NCI-H524 (cell line): ENCODE measurements around the gene TACC3.

Experiments
- DNase-seq, 2 experiments: peaks; one replicate each; lab custom pipeline; 2025; lab: John Stamatoyannopoulos, UW

The TACC3 gene

DNA sequence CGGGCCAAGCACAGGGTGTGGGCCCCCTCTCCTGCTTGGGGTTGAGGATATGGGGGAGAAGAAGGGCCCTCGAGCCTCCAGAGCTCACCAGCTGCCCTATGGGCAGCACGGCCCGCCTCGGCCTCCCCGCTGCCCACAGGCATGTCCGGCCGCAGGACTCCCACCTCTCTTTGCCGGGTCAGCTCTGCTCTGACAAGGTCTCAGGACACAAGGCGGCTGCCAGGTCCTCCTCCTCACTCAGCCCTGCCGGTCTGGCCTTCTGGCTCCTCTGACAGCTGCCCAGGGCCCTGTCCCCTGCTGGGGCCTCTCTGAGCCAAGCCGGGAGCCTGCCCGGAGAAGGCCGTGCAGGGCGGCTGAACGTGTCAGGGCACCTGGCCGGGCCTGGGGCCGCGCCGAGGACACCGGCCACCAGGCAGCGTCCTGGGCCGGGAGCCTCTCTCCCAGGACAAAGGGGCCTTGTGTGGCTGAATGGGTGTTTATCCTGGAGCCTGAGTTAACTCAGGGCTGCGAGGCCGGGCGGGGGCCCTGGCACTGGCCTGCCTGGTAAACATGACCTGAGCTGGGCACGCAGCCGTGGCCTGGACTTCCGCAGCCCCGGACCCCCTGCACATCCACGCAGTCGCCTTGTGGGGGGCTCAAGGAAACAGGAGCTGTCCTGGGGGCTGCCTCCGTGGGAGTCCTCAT is 25.7 kb downstream of the TACC3 start:
- no peak for DNase-seq

DNA sequence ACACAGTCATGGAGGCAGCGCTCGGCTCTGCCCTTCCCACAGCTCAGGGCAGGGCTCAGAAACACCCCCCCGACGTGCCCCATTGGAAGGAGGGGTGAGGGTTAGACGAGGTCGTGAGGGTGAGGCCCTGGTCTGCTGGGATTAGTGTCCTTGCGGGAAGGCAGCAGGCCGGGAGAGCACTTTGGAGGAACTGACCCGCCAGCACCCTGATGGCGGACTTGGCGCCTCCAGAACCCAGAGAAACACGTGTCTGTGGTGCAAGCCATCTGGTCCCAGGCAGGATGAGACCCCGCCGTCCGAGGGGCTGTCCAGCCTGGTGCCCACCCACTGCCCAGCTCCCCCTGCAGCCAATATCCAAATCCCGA is 26.3 kb downstream of the TACC3 start:
- DNase-seq: no peak

DNA sequence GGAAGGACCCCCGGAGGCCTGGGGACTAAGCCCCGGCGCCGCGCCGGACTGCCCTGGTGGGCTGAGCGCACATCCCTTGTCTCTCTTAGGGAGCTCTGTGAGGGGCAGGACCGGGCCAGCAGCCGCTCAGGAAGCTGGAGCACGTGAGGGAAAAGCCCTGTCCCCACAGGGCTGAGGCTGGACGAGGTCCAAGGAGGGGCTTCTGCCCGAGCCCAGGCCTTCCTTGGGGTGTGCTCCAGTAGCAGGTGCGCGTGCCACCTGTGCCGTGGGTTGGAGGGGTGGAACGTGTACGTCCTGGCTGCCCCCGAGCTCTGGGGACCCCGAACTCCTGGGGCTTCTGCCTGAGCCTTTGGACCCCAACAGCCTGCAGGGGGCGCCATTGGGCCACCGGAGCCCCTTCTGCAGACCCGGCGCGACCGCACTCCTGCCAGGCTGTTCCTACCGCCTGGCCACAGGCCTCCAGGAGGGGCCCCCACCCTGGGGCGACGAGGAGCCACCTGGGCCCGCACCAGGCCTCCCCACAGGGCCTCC is 27.2 kb downstream of the TACC3 start:
- peak; percentile 69 to 83 for DNase-seq

DNA sequence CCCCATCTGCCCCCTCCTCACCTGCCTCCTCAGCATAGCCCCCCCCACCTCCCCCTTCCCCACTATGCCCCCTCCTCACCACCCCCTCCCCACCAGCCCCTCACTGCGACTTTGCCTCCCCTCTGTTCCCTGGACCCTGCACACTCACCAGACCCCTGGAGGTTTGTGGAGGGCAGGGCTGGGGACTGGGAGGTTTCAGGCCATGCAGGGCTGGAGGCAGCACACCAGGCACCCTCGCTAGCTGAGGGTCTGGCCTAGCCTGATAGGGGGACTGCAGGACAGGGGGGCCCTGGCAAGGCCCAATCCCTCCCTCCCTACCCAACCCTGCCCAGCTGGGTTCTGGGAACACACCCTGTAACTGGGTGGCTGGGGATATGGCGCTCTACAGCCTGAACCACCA is 28.0 kb downstream of the TACC3 start:
- DNase-seq: no peak

DNA sequence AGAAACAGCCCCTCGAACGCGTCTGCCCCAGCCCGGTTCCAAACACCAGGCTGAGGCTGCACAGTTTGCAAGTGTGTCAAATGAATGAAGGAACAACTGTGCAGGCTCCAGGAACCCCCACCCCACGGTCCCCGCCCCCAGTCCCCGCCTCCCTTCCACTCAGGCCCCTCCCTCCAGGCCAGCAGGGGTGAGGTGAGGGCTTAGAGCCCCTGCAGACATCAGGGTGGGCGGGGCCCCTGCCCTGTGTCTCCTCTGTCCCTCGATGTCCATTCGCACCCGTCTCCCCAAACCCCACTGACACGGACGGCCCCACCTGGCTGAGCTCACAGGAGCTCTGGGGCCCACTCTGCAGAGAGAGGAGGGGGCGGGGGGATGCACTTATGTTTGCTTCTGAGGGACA is 28.5 kb downstream of the TACC3 start:
- no peak for DNase-seq

DNA sequence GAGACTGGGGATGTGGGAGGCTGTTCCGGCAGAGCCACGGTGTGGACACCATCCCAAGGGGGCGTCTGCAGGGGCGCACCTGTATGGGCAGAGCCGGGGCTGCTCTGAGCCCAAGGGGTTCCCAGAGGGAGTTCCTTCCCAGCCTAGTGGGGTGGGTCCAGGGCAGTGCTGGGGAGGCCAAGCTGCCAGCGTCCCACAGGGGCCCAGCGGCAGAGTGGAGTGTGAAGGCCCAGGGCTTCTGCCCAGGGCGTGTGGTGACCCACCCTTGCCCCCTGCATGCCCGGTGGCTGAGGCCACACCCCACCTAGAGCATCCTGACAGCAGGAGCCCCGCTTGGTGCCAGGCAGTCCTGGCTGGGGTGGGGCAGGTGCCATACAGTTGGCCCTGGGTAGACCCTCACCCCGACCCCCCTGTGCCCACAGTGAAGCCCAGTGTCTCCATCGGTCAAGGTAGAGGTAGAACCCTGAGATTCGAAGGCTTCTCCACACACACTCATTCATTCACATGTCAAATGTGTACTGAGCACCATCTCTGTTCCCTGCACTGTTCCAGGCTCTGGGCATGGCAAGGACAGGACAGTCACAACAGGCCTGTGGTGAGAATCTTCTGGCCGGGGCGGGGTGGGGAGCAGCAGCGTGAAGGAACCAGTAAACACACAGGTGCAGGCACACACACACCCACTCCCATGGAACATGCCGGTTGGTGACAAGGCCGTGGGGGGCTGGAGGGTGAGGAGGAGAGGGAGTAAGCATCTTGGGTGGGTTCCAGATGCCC is 29.2 kb downstream of the TACC3 start:
- no peak for DNase-seq

DNA sequence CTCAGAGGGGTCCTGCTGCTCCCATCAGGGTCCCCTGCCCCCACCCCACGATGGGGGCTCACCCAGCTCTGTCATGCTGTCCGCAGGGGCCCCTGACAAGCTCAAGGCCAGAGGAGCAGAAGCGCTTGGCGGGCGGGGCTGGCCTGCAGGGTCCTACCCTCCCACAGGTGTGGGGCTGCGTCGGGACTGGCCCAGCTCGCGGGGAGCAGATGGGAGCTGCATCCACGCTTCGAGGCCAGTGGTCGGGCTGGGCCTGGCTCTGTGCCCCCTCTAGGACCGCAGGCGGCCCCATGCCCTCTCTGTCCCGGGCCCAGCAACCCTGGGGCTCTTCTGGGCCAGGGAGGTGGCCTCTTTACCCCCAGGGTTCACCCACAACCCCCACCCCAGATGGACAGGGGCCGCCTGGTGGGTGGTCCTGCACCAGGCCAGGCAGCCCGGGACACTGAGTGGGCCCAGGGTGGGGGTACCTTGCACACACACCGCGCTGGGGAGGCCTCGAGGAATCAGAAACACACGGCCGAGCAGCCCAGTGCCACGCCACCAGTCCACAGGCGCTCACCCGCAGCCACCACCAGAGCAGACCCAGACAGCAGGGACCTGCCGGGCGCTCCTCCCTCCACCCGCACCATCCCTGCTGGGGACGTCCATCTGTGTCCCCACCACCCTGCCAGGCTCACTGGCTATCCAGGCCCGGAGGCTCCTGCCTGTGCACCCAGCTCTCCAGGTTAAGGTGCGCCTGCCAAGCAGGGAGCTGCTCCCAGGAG is 30.0 kb downstream of the TACC3 start:
- no peak for DNase-seq

DNA sequence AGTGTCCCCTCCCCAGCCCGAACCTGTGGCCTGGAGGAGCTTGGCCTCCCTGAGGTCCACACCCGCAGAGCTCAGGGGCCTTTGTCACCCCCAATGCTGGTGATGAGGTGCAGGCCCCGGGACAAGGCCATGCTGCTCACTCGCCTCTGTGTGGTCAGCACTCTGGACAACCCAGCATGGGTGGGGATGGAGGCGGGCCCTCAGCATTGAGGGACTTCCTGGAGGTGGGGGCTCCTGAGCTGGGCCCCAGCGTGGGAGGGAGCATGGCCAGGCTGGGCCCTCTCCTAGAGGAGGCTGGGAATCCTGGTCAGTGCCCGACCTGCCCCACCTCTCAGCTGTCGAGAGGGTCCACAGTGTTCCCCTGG is 30.6 kb downstream of the TACC3 start:
- no peak for DNase-seq

DNA sequence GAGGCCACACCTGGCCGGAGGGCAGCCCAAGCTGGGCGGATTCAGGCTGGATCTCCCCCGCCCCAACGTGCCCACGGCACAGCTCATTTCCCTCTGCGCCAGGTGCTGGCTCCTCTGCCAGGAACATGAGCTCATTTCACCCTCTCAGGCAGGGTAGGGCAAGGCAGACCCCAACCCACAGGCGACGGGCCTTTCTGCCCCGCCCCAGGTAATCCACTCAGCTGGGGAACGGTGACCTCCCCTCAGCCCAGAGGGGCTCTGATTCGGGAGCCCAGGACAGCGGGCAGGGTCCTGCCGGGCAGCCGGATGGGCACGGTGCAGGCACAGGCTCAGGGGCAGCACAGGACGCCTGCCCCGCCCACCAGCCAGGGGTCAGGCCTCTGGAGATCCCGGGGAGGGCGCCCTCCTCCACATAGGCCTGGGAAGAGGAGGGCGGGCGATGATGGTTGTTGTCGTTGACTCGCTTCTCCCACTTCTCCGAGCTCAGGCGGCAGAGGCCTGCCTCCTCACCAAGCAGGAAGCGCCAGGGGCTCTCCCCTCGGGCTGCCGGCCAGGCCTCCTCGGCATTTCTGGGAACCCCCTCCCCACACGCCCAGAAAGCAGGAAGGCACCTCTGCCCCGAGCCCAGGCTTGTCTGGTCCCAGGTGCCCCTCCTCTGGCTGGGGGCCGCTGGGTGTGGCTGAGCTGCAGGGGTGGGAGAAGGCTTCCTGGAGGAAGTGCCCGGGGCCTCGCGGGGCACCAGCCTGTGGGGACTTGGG is 31.1 kb downstream of the TACC3 start:
- DNase-seq: no peak

DNA sequence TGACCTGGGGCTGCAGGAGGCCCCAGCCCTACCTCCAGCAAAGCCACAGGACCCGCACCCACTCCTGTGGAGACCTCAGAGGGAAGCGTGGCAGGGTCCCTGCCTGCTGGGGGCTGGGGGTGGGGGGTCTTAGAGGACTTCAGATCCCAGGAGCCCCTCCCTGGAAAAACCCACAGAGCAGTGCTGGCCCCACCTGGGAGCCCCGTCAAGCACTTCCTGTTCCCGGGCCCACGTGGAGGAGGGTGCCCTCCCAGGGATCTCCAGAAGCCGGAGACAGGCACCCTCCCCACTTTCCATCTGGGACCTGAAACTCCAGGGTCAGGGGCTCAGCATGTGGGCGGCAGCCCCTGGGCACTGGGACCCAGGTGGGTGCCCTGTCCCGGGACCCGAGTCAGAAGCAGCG is 32.0 kb downstream of the TACC3 start:
- DNase-seq: no peak

DNA sequence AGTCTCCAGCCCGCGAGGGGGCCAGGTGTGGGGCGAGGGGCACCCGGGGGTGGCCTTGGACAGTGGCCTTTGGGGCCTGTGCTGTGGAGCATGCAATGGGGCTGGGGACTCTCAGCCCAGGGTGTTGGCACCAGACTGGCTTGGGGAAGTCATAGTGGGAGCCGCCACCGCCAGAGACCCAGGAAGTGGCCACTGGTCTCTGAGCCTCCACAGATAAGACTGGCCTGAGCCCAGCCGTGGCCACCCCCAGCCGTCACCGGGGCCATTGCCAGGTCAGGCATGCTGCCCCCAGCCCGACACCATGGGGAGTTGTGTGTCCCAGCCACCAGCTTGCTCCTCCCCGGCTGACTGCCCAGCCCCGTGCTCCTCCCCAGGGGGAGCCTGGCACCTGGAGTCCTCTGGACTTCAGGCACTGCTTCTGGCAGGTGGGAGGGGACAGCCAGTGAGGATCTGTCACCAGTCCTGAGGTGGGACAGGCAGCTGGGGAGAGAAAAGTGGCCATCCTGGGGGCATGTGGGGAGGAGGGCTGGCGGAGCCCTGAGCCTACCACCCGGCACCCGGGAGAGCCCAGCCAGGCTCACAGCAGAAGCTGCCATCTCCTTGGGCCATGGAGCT is 32.5 kb downstream of the TACC3 start:
- DNase-seq: no peak

DNA sequence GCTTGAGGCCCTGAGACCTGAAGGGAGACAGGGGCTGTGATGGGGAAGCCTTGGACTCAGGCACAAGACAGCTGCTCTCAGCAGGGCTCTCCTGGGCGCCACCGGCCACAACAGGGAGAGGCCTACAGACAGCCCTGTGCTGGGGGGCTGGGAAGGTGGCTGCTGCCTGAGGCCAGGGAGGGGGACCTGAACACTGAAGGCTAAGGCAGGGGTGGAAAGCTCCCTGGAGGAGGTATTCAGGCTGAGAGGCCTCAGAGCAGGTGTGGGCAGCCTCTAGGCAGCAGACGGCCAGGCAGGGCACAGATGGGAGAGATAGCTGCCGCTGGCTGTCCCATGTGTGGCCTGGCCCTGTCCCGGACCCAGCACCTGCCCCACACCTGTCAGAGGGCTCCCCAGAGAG is 33.0 kb downstream of the TACC3 start:
- DNase-seq: peak in 1 of 2 experiments; percentile 65

DNA sequence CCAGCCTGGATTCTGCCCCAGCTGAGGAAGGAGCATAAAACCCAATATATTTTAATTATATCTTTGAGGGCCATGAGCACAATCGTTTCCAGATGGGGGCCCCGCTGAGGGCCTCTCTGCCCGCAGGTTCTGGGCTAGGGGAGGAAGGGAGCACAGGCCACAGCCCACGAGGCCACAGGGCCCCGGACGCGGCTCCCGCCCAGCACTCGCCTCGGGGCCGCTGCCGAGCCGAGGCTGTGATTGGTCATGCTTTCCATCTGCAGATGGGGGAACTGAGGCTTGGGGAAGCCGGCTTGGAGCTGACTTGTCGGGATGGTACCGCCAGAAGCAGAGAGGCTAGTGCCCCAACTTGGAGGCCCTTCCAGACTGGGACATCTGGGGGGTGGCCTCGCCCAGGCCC is 34.0 kb downstream of the TACC3 start:
- DNase-seq: no peak

DNA sequence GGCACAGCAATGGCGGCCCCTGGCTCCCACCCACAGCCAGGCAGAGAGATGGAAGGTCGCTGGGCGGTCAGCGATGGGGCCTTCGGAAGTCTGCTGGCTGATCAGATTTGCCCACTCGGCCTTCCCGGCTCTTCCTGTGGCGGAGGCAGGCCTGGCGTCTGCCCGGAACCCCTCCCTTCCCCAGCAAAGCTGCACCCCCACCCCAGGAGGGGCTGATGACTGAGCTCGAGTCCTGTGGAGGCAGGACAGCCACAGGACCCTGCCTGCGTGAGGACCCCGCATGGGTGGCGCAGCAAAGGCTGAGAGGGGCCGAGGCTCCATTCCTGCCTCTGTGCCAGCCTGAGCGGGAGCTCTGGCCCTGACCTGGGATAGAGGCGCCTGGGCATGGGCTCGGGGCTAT is 34.8 kb downstream of the TACC3 start:
- no peak for DNase-seq

DNA sequence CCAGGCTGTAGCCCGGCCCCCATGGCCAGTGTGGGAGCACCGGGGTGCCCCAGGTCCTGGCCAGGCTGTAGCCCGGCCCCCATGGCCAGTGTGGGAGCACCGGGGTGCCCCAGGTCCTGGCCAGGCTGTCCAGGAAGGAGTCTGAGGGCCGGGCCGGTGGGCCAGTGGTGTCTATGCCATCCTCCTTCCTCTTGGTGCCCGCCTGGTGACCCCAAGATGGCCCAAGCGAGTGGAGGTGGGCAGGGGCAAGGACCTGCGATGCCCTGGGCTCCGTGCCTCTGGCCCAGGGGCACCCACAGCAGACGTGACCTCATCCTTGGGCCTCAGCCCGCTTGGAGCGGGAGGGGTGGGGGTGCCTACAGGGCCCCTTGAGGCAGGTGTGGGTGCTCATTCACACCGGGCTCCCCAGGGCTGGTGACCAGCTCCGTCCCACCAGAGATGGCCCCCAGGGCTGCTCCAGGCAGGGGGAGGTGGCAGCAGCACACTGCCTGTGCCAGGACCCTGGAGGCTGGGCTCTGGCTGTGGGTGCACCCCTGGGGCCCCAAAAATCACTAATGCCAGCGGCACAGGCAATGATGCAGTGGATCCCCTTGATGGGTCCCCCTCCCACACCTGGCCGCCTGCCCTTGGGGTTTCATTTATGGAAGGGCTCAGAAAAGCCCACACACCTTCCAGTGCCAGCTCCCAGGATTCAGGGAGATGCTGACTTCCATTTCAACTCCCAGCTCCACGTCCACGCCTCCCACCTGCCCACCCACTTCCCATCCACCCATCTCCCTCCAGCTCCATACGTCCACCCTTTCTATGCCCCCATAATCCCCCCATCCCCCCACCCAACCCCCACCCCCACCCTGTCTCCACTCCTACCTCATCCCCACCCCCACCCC is 35.8 kb downstream of the TACC3 start:
- DNase-seq: no peak

DNA sequence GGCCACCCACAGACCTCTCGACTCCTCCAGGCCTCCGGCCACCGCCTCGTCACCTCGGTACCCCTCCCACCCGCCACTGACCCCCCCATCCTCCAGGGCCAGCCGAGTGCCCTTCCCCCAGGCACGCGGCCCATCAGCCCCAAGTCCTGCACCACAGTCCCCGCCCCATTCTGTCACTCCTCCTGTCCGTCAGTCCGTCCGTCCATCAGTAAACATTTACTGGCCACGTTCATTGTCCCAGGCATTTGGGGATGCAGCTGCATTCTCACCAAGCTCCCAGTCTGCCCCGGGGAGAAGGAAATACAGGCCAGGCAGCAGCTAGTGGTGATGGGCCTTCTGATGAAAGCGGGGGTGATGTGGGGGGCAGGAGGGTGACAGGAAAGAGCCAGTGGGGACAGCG is 36.5 kb downstream of the TACC3 start:
- no peak for DNase-seq

DNA sequence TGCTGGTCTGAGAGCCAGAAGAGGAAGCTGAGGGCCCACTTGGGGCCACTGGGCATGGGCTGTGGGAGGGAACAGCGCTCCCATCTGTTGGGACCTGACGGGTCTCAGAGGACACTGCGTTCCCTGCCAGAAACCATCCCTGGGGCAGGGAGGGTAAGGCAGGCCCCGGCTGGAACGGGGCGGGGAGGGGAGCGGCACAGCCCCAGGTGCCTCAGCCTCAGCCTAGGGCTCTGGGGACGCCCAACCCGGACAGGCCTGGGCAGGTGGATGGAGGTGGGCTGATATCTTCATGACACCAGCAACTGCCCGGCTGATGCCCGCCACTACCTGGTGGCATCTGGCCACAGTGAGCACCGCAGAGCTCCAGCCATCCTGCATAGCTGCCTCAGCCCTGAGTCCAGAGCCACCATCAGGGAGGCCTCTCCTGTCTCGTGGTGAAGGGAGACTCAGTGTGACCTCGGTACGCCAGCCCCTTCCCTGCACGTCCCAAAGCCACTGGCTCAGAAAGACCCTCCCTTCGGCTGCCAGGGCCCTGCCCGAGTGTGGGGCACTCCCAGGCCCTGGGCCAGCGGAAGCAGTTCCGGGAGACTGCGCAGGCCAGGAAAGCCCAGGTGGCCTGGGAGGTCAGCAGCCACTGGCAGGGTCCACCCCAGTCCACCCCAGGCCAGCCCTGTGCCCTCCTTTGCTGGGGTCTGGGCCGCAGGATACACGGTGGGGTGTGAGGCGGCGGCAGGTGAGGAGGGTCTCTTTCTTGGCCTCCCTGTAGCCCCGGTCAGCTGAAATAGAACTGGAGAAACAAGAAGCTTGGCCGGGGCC is 37.2 kb downstream of the TACC3 start:
- no peak for DNase-seq

DNA sequence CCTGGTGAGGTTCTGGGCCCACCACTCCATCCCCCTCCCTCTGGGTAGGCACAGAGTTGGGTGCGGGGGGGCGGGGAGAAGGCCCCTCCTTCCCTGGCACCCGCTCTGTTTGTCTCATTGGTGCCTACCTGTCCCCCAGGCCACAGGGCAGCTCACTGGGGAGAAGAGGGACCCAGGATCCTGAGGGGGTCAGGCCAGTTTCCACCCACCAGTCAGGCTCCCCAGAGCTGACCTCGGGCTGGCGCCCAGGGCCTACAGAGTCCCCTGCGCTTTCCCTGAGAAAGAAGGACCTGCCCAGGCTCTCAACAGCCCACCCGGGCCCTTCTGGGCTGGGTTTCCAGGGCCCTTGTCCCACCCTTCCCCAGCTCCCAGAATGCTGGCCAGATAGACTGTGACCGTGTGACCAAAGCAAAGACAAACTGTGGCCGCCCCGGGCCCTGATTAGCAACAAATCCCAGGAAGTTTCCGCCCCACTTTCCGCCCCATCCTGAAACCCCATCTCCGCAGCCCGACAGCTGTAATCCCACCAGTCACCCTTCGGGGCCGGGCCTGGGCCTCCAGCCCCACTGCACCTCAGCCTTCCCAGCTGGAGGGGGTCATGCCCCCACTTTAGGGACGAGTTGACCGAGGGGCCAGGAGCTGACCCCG is 38.0 kb downstream of the TACC3 start:
- no peak for DNase-seq

DNA sequence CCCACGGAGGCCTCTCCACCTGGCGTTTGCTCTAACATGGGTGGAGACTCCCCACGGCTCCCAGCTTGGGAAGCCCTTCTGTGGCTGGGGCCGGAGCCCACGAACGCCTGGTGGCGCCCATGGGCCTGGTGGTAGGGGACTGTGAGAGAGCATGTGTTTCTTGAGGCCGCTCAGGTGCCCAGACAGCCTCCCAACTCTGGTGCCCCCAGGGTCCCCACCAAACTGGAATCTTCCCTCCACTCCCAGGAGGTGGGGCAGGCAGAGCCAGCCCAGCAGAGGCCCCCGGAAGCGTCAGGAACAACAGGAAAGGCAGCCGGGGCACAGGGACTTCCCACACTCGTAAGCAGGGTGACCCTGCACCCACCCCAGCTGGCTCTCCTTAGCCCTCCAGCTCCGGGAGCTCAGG is 38.5 kb downstream of the TACC3 start:
- peak in 1 of 2 experiments; percentile 28 for DNase-seq
